GM21447 (cell line): ENCODE results near the gene MYCBP2.
"Not testable (repeated sequence)": the region's sequence is repeated elsewhere in the genome, so short reads cannot be mapped to it uniquely, and the experiment has no call there.

Source experiments
- ATAC-seq: cut with Tn5 transposase; IDR thresholded peaks from one replicate; pipeline ENCODE4 v1.9.1; 2021; ENCODE audit not compliant: unreplicated experiment

MYCBP2 gene

GRCh38 chr13:77008337-77008736 lies 318.6 kb downstream of the MYCBP2 start:
- ATAC-seq, result not testable (repeated sequence)

- no peak for ATAC-seq
Measured at GRCh38 chr13:77002590-77003190, 324.2 kb downstream of the MYCBP2 start.

GRCh38 chr13:77001963-77002587 lies 324.8 kb downstream of the MYCBP2 start:
- ATAC-seq, result no peak

GRCh38 chr13:77001540-77001939 lies 325.4 kb downstream of the MYCBP2 start:
- no peak for ATAC-seq

GRCh38 chr13:77000475-77000874 lies 326.4 kb downstream of the MYCBP2 start:
- ATAC-seq, result no peak
